Kidney (tissue), 14 donors: Measurements from ENCODE around the gene ZXDB. TPM values are rescaled to one million over a fixed set of nuclear protein-coding genes. Genes with fewer than 3 reads are reported as not detected.
A peak's percentile ranks its signal among the peaks of the same experiment; 100 is the strongest.
"Not testable (repeated sequence)": the region's sequence is repeated elsewhere in the genome, so short reads cannot be mapped to it uniquely, and the experiment has no call there.

Experiments
- DNase-seq, 5 donors: peaks; one replicate each; pipeline ENCODE4 v3.0.0-alpha.2; 2013 to 2020
- FAIRE-seq: peaks from 2 replicates; lab custom pipeline; 2012; peaks lifted over from hg19 to GRCh38; lab: Jason Lieb, UNC
- H3K27ac ChIP-seq, 2 donors: one replicate each; pipeline ENCODE4 v1.7.0; 2013; ENCODE audit warnings: low read depth in 2 of 2, low read length in 2 of 2, inconsistent platforms in 1 of 2
- H3K27me3 ChIP-seq: one replicate; pipeline ENCODE4 v1.7.1; 2013; ENCODE audit warnings: low read length, inconsistent platforms; ENCODE audit not compliant: control insufficient read depth, insufficient read depth
- H3K36me3 ChIP-seq, 3 donors: one replicate each; pipeline versions ENCODE4 v1.7.0 to v1.7.1; 2013; ENCODE audit warnings: low read length in 3 of 3, control low read depth in 1 of 3, inconsistent platforms in 1 of 3; ENCODE audit not compliant: insufficient read depth in 3 of 3, control insufficient read depth in 2 of 3
- H3K4me1 ChIP-seq, 3 donors: one replicate each; pipeline versions ENCODE4 v1.7.0 to v1.7.1; 2013; ENCODE audit warnings: low read length in 3 of 3, inconsistent platforms in 1 of 3, low read depth in 1 of 3; ENCODE audit not compliant: control insufficient read depth in 2 of 3, insufficient read depth in 2 of 3
- H3K4me3 ChIP-seq, 3 donors: one replicate each; pipeline versions ENCODE4 v1.7.0 to v1.8.1; 2013; ENCODE audit warnings: low read length in 3 of 3, control low read depth in 1 of 3, inconsistent platforms in 1 of 3
- H3K9ac ChIP-seq, 3 donors: one replicate each; pipeline versions ENCODE4 v1.7.0 to v1.7.1; 2013; ENCODE audit warnings: low read length in 3 of 3, control low read depth in 1 of 3, inconsistent platforms in 1 of 3
- H3K9me3 ChIP-seq, 3 donors: one replicate each; pipeline versions ENCODE4 v1.7.0 to v1.7.1; 2013; ENCODE audit warnings: low read length in 3 of 3, control low read depth in 1 of 3, inconsistent platforms in 1 of 3; ENCODE audit not compliant: control insufficient read depth in 2 of 3, insufficient read depth in 1 of 3
- intact Hi-C: fragments of 100-400 bp; cut with DNase I; formaldehyde crosslinking; loops from one replicate; pipeline ENCODE4 v1.11.1; 2022
- polyA plus RNA-seq: library from polyadenylated mRNA; stranded (reverse); fragments of 350-450 nt; fragmentation: Illumina TruSeq; extraction: RNeasy Lipid Tissue Mini Kit (QIAGEN cat#74804); gene quantifications from one replicate; pipeline ENCODE4 v1.2.3, GENCODE V29; 2014; ENCODE audit warnings: low read depth, low replicate concordance; ENCODE audit not compliant: insufficient read depth
- total RNA-seq: library from RNA; stranded (reverse); fragmentation: NEBNext Ultra II Directional; extraction: Animal tissue kit (Norgen Biotek cat#: 25700); gene quantifications from one replicate; pipeline ENCODE4 v1.2.1, GENCODE V29; 2021
- TF ChIP-seq, protein P1 (sequence below): IDR thresholded peaks from 3 replicates; pipeline ENCODE4 v1.5.1; 2012; ENCODE audit warnings: mild to moderate bottlenecking, moderate library complexity, borderline replicate concordance; ENCODE audit not compliant: insufficient read depth; ENCODE audit errors: extremely low read depth
- donor health status: control.
- donor health status: control.
- donor health status: control.
- donor health status: control.
- donor health status: control.
- donor health status: DM: yes; HTN: yes; CAD: no.
- donor health status: Normal renal cell carcinoma (clear cell type).

Gene ZXDB
- total and polyA plus RNA-seq, 2 donors from 2014 or later: 2.3 to 9.4 TPM

GRCh38 chrX:57583477-57583876 lies 8.3 kb upstream of the ZXDB start:
- H3K27ac ChIP-seq: no peak overlapping the region
- no peak overlapping the region for H3K4me3 ChIP-seq
- intact Hi-C loops: no loop called here
- no peaks in the 10 kb centered on the region for H3K27me3 ChIP-seq
- TF ChIP-seq, protein P1, sequence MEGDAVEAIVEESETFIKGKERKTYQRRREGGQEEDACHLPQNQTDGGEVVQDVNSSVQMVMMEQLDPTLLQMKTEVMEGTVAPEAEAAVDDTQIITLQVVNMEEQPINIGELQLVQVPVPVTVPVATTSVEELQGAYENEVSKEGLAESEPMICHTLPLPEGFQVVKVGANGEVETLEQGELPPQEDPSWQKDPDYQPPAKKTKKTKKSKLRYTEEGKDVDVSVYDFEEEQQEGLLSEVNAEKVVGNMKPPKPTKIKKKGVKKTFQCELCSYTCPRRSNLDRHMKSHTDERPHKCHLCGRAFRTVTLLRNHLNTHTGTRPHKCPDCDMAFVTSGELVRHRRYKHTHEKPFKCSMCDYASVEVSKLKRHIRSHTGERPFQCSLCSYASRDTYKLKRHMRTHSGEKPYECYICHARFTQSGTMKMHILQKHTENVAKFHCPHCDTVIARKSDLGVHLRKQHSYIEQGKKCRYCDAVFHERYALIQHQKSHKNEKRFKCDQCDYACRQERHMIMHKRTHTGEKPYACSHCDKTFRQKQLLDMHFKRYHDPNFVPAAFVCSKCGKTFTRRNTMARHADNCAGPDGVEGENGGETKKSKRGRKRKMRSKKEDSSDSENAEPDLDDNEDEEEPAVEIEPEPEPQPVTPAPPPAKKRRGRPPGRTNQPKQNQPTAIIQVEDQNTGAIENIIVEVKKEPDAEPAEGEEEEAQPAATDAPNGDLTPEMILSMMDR: no peak
- no peaks in the 10 kb centered on the region for H3K36me3 ChIP-seq
- no peak overlapping the region for H3K9ac ChIP-seq
- FAIRE-seq (no peak), DNase-seq (no peak)
- no peaks in the 10 kb centered on the region for H3K9me3 ChIP-seq
- H3K4me1 ChIP-seq: no peaks in the 10 kb centered on the region

DNA sequence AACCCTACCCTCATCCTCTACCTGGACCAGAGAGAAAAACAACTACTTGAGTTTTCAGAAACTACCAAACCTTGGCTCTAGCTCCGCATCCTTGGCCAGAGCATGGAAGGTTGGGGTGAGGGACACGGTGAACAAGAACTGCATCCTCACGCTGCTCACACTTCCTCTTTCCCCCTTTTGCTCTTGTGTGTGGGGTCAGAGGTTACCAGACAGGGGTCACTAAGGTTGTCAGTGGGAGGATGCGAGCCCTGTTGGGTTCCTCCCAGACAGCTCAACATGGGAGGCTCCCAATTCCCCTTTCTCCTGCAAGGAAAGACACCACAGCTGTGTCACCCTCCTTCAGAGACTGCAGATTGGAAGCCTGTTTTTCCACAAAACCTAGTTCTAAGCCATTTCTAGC lies 5.5 kb upstream of the ZXDB start:
- Histone ChIP-seq H3K4me3 (no peak overlapping the region), H3K36me3 (no peaks in the 10 kb centered on the region), H3K27me3 (no peaks in the 10 kb centered on the region), H3K9ac (no peak overlapping the region), H3K4me1 (peaks cover 0 to 4% (median 0%) of the 10 kb centered on the region in 3 donors), H3K27ac (no peak overlapping the region), H3K9me3 (no peaks in the 10 kb centered on the region)
- FAIRE-seq (no peak), DNase-seq (no peak)
- TF ChIP-seq, protein P1: no peak
- intact Hi-C loops: no loop called here

DNA sequence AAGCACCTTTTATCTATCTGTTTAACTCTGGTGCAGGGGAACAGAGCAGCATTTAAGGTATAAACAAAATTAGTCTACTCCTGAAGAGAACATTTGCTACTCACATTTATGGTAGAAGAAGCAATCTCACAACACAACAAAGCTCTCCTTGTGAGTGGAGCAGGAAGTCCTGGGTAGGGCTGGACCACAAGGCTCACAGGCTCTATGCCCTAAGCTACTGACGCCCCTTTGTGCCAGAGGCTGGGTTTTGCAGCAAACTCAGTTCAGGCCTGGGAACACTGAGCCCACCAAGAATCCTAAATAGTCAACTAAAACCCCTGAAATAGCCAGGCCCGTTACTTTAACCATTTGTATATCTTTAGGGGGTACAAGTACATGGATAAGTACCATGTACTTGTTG lies 4.7 kb upstream of the ZXDB start:
- intact Hi-C loops: no loop called here
- DNase-seq: no peak
- no peak for FAIRE-seq
- H3K36me3 ChIP-seq: no peaks in the 10 kb centered on the region
- no peaks in the 10 kb centered on the region for H3K27me3 ChIP-seq
- no peaks in the 10 kb centered on the region for H3K9me3 ChIP-seq
- no peak overlapping the region for H3K27ac ChIP-seq
- TF ChIP-seq, protein P1: no peak
- no peak overlapping the region for H3K4me3 ChIP-seq
- H3K4me1 ChIP-seq: peaks cover 0 to 4% (median 0%) of the 10 kb centered on the region in 3 donors
- H3K9ac ChIP-seq: no peak overlapping the region

- Histone ChIP-seq H3K9ac (no peak overlapping the region), H3K4me3 (no peak overlapping the region), H3K4me1 (peaks cover 0 to 4% (median 0%) of the 10 kb centered on the region in 3 donors), H3K36me3 (no peaks in the 10 kb centered on the region), H3K27me3 (no peaks in the 10 kb centered on the region), H3K9me3 (no peaks in the 10 kb centered on the region), H3K27ac (no peak overlapping the region)
- intact Hi-C loops: no loop called here
- TF ChIP-seq, protein P1: no peak
- FAIRE-seq (no peak), DNase-seq (no peak)
Measured at GRCh38 chrX:57587607-57588006, 4.2 kb upstream of the ZXDB start.

GRCh38 chrX:57592160-57592893 lies 516 bp downstream of the ZXDB start:
- H3K27me3 ChIP-seq, H3K4me1 ChIP-seq, intact Hi-C loops, FAIRE-seq, H3K9me3 ChIP-seq, H3K36me3 ChIP-seq: not testable (repeated sequence)
- H3K27ac ChIP-seq: peak overlapping the region; percentile 78 to 84
- H3K9ac ChIP-seq: peak overlapping the region in 1 of 3 donors; percentile 34
- H3K4me3 ChIP-seq: peak overlapping the region in 1 of 3 donors; percentile 48
- peak; percentile 21 to 79 (median 34) for DNase-seq
